Activated naive CD8-positive, alpha-beta T cell treated with anti-CD3 and anti-CD28 coated beads for 36 hours (primary cell): ENCODE measurements around the gene MLLT3. TPM values are rescaled to one million over a fixed set of nuclear protein-coding genes. Genes with fewer than 3 reads are reported as not detected.

ENCODE experiments used
- DNase-seq: peaks from one replicate; pipeline ENCODE4 v3.0.0; 2021
- H3K27ac Mint-ChIP-seq: one replicate; pipeline ENCODE4 v1.8.0; 2022; ENCODE audit warnings: mild to moderate bottlenecking, moderate library complexity, mixed read lengths
- H3K27me3 Mint-ChIP-seq: one replicate; pipeline ENCODE4 v1.8.0; 2022; ENCODE audit warnings: mild to moderate bottlenecking, mixed read lengths
- H3K36me3 Mint-ChIP-seq: one replicate; pipeline ENCODE4 v1.8.0; 2021; ENCODE audit warnings: mild to moderate bottlenecking, mixed read lengths
- H3K4me1 Mint-ChIP-seq: one replicate; pipeline ENCODE4 v1.8.0; 2021; ENCODE audit warnings: mixed read lengths
- H3K4me3 Mint-ChIP-seq: one replicate; pipeline ENCODE4 v1.8.0; 2022; ENCODE audit warnings: mild to moderate bottlenecking, moderate library complexity, mixed read lengths
- H3K9me3 Mint-ChIP-seq: one replicate; pipeline ENCODE4 v1.8.0; 2022; ENCODE audit warnings: mixed read lengths
- total RNA-seq, 2 experiments: library from RNA; stranded (reverse); gene quantifications; one replicate each; pipeline ENCODE4 v1.2.3, GENCODE V29; 2021

MLLT3 gene
- total RNA-seq, 2 experiments from 2014 or later, result 68.0 to 69.9 TPM

GRCh38 chr9:20358207-20358606 lies 264.1 kb downstream of the MLLT3 start:
- no peaks in the 10 kb centered on the region for H3K27me3 Mint-ChIP-seq
- DNase-seq, result no peak
- peak overlapping the region; percentile 71 for H3K27ac Mint-ChIP-seq
- H3K4me1 Mint-ChIP-seq, result peaks cover 81% of the 10 kb centered on the region
- H3K9me3 Mint-ChIP-seq, result no peaks in the 10 kb centered on the region
- H3K4me3 Mint-ChIP-seq, result peak overlapping the region; percentile 15
- peaks cover 52% of the 10 kb centered on the region for H3K36me3 Mint-ChIP-seq

GRCh38 chr9:20357037-20357432 lies 265.3 kb downstream of the MLLT3 start:
- Mint-ChIP-seq H3K4me1 (peaks cover 76% of the 10 kb centered on the region), H3K36me3 (peaks cover 54% of the 10 kb centered on the region), H3K27ac (peak overlapping the region; percentile 71), H3K27me3 (no peaks in the 10 kb centered on the region), H3K9me3 (no peaks in the 10 kb centered on the region), H3K4me3 (no peak overlapping the region)
- DNase-seq, result no peak

- no peaks in the 10 kb centered on the region for H3K27me3 Mint-ChIP-seq
- H3K36me3 Mint-ChIP-seq, result peaks cover 53% of the 10 kb centered on the region
- H3K4me3 Mint-ChIP-seq, result no peak overlapping the region
- DNase-seq, result peak; percentile 46
- no peaks in the 10 kb centered on the region for H3K9me3 Mint-ChIP-seq
- H3K4me1 Mint-ChIP-seq, result peaks cover 73% of the 10 kb centered on the region
- H3K27ac Mint-ChIP-seq, result peak overlapping the region; percentile 71
Observed at GRCh38 chr9:20356403-20357036, 265.8 kb downstream of the MLLT3 start.

GRCh38 chr9:20355022-20355421 lies 267.3 kb downstream of the MLLT3 start:
- no peaks in the 10 kb centered on the region for H3K27me3 Mint-ChIP-seq
- no peaks in the 10 kb centered on the region for H3K9me3 Mint-ChIP-seq
- peak overlapping the region; percentile 4 for H3K4me3 Mint-ChIP-seq
- H3K36me3 Mint-ChIP-seq, result peaks cover 44% of the 10 kb centered on the region
- no peak for DNase-seq
- H3K27ac Mint-ChIP-seq, result peak overlapping the region; percentile 63
- H3K4me1 Mint-ChIP-seq, result peaks cover 61% of the 10 kb centered on the region

GRCh38 chr9:20353931-20354652 lies 268.2 kb downstream of the MLLT3 start:
- H3K27ac Mint-ChIP-seq, result peak overlapping the region; percentile 12
- no peak overlapping the region for H3K4me3 Mint-ChIP-seq
- DNase-seq, result no peak
- peaks cover 56% of the 10 kb centered on the region for H3K4me1 Mint-ChIP-seq
- peaks cover 35% of the 10 kb centered on the region for H3K36me3 Mint-ChIP-seq
- no peaks in the 10 kb centered on the region for H3K27me3 Mint-ChIP-seq
- H3K9me3 Mint-ChIP-seq, result no peaks in the 10 kb centered on the region

- Mint-ChIP-seq H3K27ac (no peak overlapping the region), H3K9me3 (no peaks in the 10 kb centered on the region), H3K4me1 (peaks cover 52% of the 10 kb centered on the region), H3K36me3 (peaks cover 32% of the 10 kb centered on the region), H3K27me3 (no peaks in the 10 kb centered on the region), H3K4me3 (no peak overlapping the region)
- DNase-seq, result no peak
Observed at GRCh38 chr9:20353524-20353923, 268.8 kb downstream of the MLLT3 start.

- no peak for DNase-seq
- H3K4me1 Mint-ChIP-seq, result peaks cover 44% of the 10 kb centered on the region
- H3K27ac Mint-ChIP-seq, result no peak overlapping the region
- H3K9me3 Mint-ChIP-seq, result no peaks in the 10 kb centered on the region
- peaks cover 29% of the 10 kb centered on the region for H3K36me3 Mint-ChIP-seq
- H3K27me3 Mint-ChIP-seq, result no peaks in the 10 kb centered on the region
- H3K4me3 Mint-ChIP-seq, result no peak overlapping the region
Observed at GRCh38 chr9:20352591-20352990, 269.7 kb downstream of the MLLT3 start.

- DNase-seq, result no peak
- H3K36me3 Mint-ChIP-seq, result peaks cover 27% of the 10 kb centered on the region
- no peak overlapping the region for H3K4me3 Mint-ChIP-seq
- H3K4me1 Mint-ChIP-seq, result peaks cover 36% of the 10 kb centered on the region
- no peaks in the 10 kb centered on the region for H3K27me3 Mint-ChIP-seq
- no peak overlapping the region for H3K27ac Mint-ChIP-seq
- H3K9me3 Mint-ChIP-seq, result no peaks in the 10 kb centered on the region
Observed at GRCh38 chr9:20351715-20352114, 270.6 kb downstream of the MLLT3 start.

GRCh38 chr9:20349568-20349967 lies 272.7 kb downstream of the MLLT3 start:
- no peak overlapping the region for H3K27ac Mint-ChIP-seq
- H3K27me3 Mint-ChIP-seq, result no peaks in the 10 kb centered on the region
- H3K9me3 Mint-ChIP-seq, result no peaks in the 10 kb centered on the region
- DNase-seq, result no peak
- H3K4me3 Mint-ChIP-seq, result no peak overlapping the region
- H3K4me1 Mint-ChIP-seq, result peaks cover 21% of the 10 kb centered on the region
- peaks cover 40% of the 10 kb centered on the region for H3K36me3 Mint-ChIP-seq

- Mint-ChIP-seq H3K36me3 (peaks cover 27% of the 10 kb centered on the region), H3K27me3 (no peaks in the 10 kb centered on the region), H3K9me3 (peaks cover 5% of the 10 kb centered on the region), H3K4me1 (peaks cover 20% of the 10 kb centered on the region), H3K27ac (no peak overlapping the region), H3K4me3 (no peak overlapping the region)
- DNase-seq, result no peak
Observed at GRCh38 chr9:20343325-20343724, 279.0 kb downstream of the MLLT3 start.

- H3K9me3 Mint-ChIP-seq, result peaks cover 7% of the 10 kb centered on the region
- H3K36me3 Mint-ChIP-seq, result peaks cover 20% of the 10 kb centered on the region
- no peak overlapping the region for H3K4me3 Mint-ChIP-seq
- H3K4me1 Mint-ChIP-seq, result peaks cover 27% of the 10 kb centered on the region
- H3K27me3 Mint-ChIP-seq, result no peaks in the 10 kb centered on the region
- no peak for DNase-seq
- no peak overlapping the region for H3K27ac Mint-ChIP-seq
Observed at GRCh38 chr9:20340511-20340861, 281.8 kb downstream of the MLLT3 start.

GRCh38 chr9:20335668-20336332 lies 286.5 kb downstream of the MLLT3 start:
- Mint-ChIP-seq H3K4me3 (no peak overlapping the region), H3K9me3 (peaks cover 4% of the 10 kb centered on the region), H3K36me3 (peaks cover 15% of the 10 kb centered on the region), H3K27ac (no peak overlapping the region), H3K27me3 (peaks cover 4% of the 10 kb centered on the region), H3K4me1 (peaks cover 33% of the 10 kb centered on the region)
- DNase-seq, result no peak

- peaks cover 4% of the 10 kb centered on the region for H3K27me3 Mint-ChIP-seq
- no peak overlapping the region for H3K27ac Mint-ChIP-seq
- no peak for DNase-seq
- no peak overlapping the region for H3K4me3 Mint-ChIP-seq
- peaks cover 2% of the 10 kb centered on the region for H3K9me3 Mint-ChIP-seq
- peaks cover 25% of the 10 kb centered on the region for H3K4me1 Mint-ChIP-seq
- H3K36me3 Mint-ChIP-seq, result peaks cover 12% of the 10 kb centered on the region
Observed at GRCh38 chr9:20333991-20334390, 288.3 kb downstream of the MLLT3 start.

GRCh38 chr9:20331095-20331685 lies 291.1 kb downstream of the MLLT3 start:
- Mint-ChIP-seq H3K36me3 (peaks cover 9% of the 10 kb centered on the region), H3K4me1 (peaks cover 24% of the 10 kb centered on the region)

GRCh38 chr9:20330688-20331087 lies 291.6 kb downstream of the MLLT3 start:
- Mint-ChIP-seq H3K27ac (no peak overlapping the region), H3K36me3 (peaks cover 9% of the 10 kb centered on the region), H3K9me3 (no peaks in the 10 kb centered on the region), H3K4me1 (peaks cover 19% of the 10 kb centered on the region), H3K27me3 (peaks cover 4% of the 10 kb centered on the region), H3K4me3 (no peak overlapping the region)
- DNase-seq, result no peak

More at GRCh38 chr9:20331095-20331685, 291.1 kb downstream of the MLLT3 start:
- Mint-ChIP-seq H3K4me3 (no peak overlapping the region), H3K27me3 (peaks cover 4% of the 10 kb centered on the region), H3K9me3 (no peaks in the 10 kb centered on the region), H3K27ac (peak overlapping the region; percentile 54)
- no peak for DNase-seq
